IPS-NIHi7 (cell line): Measurements from ENCODE around the gene MAP4K1.

Source experiments
- DNase-seq: peaks from one replicate; pipeline ENCODE4 v3.0.0; 2012; ENCODE audit warnings: mixed read lengths; ENCODE audit errors: extremely low spot score

Gene MAP4K1

DNA sequence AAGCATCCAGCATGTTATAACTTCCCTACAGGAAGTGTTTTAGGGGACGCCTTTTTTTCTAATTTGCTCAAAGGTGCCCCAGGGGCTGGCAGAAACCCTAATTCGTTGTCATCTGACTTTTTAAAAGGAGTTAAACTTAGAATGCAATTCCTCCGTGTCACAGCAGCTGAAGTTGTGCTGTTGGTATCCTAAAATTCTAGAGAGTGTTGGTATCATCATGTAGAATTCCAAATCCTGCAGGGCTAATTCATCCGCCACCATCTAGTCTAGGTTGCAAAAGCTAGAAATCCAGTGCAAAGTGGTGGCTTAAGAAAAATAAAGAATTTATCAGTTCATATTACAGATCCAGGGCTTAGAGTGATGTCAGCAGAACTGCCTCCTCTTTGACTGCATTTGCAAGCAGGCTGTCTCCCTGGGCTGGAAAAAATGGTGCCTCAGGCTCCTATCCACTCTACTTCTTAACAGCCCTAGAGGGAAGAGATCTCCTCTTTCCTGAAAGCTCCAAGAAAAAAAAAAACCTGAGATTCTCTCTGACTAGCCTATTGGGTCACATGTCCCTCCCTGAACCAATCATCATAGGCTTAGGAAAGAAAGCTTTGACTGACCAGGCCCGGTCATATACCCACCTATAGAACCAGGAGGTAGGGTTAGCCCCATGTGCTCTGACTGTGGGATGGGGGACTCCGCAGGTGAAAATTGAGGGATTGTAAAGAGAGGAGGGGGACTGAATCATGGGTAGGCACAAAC, 73.0 kb downstream of the MAP4K1 start:
- DNase-seq = peak; percentile 47

DNA sequence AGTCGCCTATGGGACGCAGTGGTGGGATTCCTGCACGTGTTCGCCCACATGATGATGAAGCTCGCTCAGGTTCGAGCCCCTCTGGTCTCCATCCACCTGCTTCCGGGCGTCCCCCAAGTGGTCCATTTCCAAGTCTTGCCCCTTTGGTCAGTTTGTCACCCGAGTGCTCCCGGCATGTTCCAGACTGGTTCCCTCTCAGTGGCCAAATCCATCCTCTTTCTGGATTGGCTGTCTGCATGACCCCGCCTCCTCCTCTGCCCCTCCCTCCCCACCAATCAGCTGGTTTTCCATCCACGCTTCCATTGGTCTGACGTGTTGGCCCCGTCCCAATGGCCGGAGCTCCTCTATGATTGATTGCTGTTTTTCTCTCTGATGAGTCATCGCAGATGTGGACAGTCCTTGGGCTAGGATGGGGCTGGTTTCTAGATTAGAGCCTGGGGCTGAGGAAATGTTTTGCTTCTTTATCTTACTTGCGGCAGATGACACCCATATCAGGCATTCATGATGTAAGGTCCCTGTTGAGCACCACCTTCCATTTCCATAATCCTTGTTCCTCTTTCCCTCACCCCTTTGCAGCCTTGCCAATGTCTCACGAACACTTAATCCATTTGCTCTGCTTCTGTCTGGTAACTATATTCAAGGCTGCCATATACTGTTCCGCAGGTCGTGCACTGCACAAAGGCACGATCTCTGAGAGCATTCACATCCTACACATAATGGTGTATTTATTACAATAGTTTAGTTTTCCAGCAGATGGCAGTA, 73.8 kb downstream of the MAP4K1 start:
- peak; percentile 78 for DNase-seq

DNA sequence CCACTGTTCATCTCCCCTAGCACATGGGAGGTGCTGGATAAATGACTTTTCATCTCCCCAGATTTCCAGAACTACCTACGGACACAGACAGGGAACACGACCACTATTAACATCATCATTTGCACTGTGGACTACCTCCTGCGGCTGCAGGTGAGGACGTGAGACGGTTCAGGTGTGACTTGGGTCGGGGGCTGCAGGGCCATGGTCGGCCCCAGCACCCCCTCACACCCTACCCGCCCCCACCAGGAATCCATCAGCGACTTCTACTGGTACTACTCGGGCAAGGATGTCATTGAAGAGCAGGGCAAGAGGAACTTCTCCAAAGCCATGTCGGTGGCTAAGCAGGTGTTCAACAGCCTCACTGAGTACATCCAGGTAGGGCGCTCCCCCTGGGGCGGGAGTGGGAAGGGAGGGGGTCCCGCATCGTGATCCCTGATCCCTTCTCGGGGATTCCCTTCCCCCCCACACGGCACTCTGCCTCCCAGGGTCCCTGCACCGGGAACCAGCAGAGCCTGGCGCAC, 74.4 kb downstream of the MAP4K1 start:
- DNase-seq = no peak

DNA sequence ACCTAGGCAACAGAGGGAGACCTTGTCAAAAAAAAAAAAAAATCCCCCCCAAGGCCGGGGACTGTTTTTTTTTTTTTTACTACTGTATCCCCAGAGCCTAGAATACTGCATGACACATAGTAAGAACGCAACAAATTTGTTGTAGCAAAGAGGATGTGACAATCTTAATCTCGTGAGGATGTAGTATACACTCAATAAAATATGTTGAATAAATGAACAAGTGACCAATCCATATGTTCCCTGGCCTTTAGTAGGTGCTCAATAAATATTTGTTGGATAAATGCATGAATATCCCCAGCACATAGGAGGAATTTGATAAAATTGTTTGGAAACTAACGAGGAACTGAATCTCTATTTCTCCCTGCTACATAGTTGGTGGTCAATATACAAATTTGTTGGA, 75.7 kb downstream of the MAP4K1 start:
- DNase-seq = no peak

DNA sequence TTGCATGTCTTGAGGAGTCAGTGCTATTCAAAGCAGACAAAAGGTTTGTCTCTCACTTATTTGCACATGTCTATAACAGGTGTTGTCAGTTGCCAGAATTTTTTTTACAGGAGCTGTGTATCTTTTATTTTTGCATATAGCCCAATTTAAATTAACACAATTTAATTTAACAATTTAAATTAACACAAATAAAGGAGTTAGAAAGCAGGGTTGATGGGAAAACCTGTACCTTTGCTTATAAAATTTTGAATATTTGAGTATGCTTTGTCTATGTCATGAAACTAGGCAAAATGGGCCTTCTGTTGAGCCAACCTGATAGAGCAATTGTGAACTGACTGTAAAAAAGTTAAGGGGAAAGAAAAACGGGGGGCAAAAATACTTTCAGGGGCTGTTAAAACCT, 78.0 kb downstream of the MAP4K1 start:
- no peak for DNase-seq

DNA sequence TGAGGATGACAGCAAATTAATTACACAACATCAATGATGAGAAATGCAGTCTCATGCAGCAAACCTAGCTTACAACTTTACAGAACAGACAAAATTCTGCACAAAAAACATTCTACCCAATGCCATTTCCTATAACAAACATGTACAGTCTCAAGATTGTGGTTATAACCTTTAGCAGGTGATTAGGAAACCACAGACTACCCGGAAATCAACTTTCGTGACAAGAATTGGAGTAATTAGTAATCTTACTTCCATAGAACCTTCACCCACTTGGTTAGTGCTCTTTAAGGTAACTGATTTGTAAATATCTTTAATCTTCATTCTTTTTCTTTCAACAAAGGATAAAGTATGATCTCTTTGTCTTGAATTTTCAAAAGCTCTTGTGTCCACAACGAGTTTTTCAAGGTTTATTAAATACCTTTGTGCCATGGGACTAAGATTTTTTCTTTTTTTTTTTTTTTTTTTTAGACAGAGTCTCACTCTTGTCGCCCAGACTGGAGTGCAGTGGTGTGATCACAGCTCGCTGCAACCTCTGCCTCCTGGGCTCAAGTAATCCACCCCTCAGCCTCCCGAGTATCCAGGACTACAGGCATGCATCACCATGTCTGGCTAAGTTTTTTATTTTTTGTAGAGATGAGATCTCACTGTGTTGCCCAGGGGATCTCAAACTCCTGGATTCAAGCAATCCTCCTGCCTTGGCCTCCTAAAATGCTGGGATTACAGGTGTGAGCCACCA, 78.8 kb downstream of the MAP4K1 start:
- no peak for DNase-seq

DNA sequence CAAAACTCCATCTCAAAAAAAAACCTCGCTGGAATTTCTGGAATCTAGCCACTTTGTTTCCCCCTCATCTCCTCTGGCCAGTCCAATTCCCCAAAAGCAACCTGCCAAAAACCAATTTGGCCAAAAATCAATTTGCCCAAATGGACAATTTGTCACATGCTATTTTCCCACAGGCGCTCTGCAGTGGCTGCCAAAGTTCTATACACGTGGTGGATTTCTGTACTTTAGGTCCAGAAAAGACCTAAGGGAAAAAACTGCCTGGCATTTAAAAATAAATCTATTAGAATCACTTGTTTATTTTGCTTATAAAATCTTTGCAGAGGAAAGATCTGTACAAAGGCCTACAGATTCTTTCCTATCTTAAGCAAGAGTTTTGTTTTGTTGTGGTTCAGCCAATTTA, 79.4 kb downstream of the MAP4K1 start:
- no peak for DNase-seq
